Glutamatergic neuron (in vitro differentiated cells): ENCODE results near the gene GABRG3. TPM values are rescaled to one million over a fixed set of nuclear protein-coding genes. Genes with fewer than 3 reads are reported as not detected.

Source experiments
- DNase-seq: peaks from one replicate; pipeline ENCODE4 v3.0.0; 2022
- H3K27ac Mint-ChIP-seq: one replicate; pipeline ENCODE4 v1.8.0; 2020; ENCODE audit warnings: mild to moderate bottlenecking, mixed read lengths, inconsistent platforms; ENCODE audit not compliant: unreplicated experiment
- H3K27me3 Mint-ChIP-seq: one replicate; pipeline ENCODE4 v1.8.0; 2020; ENCODE audit warnings: mild to moderate bottlenecking, moderate library complexity, mixed read lengths, inconsistent platforms; ENCODE audit not compliant: unreplicated experiment
- H3K36me3 Mint-ChIP-seq: one replicate; pipeline ENCODE4 v1.8.0; 2020; ENCODE audit warnings: mild to moderate bottlenecking, mixed read lengths, inconsistent platforms; ENCODE audit not compliant: unreplicated experiment
- H3K4me1 Mint-ChIP-seq: one replicate; pipeline ENCODE4 v1.8.0; 2020; ENCODE audit warnings: mild to moderate bottlenecking, low read depth, mixed read lengths, inconsistent platforms; ENCODE audit not compliant: unreplicated experiment
- H3K4me3 Mint-ChIP-seq: one replicate; pipeline ENCODE4 v1.8.0; 2020; ENCODE audit warnings: mild to moderate bottlenecking, mixed read lengths, inconsistent platforms; ENCODE audit not compliant: unreplicated experiment
- H3K9me3 Mint-ChIP-seq: one replicate; pipeline ENCODE4 v1.8.0; 2020; ENCODE audit warnings: mild to moderate bottlenecking, moderate library complexity, mixed read lengths, inconsistent platforms; ENCODE audit not compliant: unreplicated experiment
- CTCF ChIP-seq: fragments of 200-600 bp; sonication (generic); IDR thresholded peaks from one replicate; pipeline ENCODE4 v1.5.0; 2021; ENCODE audit not compliant: partially characterized antibody, unreplicated experiment
- total RNA-seq: library from RNA; stranded (reverse); fragmentation: NEBNext Ultra II Directional; extraction: Animal tissue kit (Norgen Biotek cat#: 25700); gene quantifications from one replicate; pipeline ENCODE4 v1.2.1, GENCODE V29; 2021; ENCODE audit not compliant: unreplicated experiment

Gene GABRG3
- total RNA-seq, 1 donor from 2014 or later: 1.3 TPM

GRCh38 chr15:27512281-27513001 is 541.5 kb downstream of the GABRG3 start:
- TF ChIP-seq CTCF: no peak
- H3K9me3 Mint-ChIP-seq: peaks cover 5% of the 10 kb centered on the region
- no peak overlapping the region for H3K4me3 Mint-ChIP-seq
- H3K27ac Mint-ChIP-seq: no peak overlapping the region
- H3K4me1 Mint-ChIP-seq: no peaks in the 10 kb centered on the region
- no peak for DNase-seq
- H3K27me3 Mint-ChIP-seq: no peaks in the 10 kb centered on the region
- peaks cover 16% of the 10 kb centered on the region for H3K36me3 Mint-ChIP-seq

- no peak for DNase-seq
- Mint-ChIP-seq H3K27me3 (peaks cover 4% of the 10 kb centered on the region), H3K9me3 (peaks cover 4% of the 10 kb centered on the region), H3K36me3 (peaks cover 11% of the 10 kb centered on the region), H3K4me3 (no peak overlapping the region), H3K4me1 (no peaks in the 10 kb centered on the region), H3K27ac (no peak overlapping the region)
- TF ChIP-seq CTCF: no peak
Observed at GRCh38 chr15:27514526-27514925, 543.5 kb downstream of the GABRG3 start.

GRCh38 chr15:27527490-27528067 is 556.6 kb downstream of the GABRG3 start:
- Mint-ChIP-seq H3K27me3 (peaks cover 2% of the 10 kb centered on the region), H3K36me3 (peaks cover 21% of the 10 kb centered on the region), H3K4me1 (peaks cover 8% of the 10 kb centered on the region), H3K4me3 (no peak overlapping the region), H3K9me3 (peaks cover 3% of the 10 kb centered on the region), H3K27ac (no peak overlapping the region)
- no peak for DNase-seq
- peak; percentile 24 for TF ChIP-seq CTCF

GRCh38 chr15:27529399-27529798 is 558.4 kb downstream of the GABRG3 start:
- Mint-ChIP-seq H3K4me1 (peaks cover 8% of the 10 kb centered on the region), H3K4me3 (no peak overlapping the region), H3K27ac (no peak overlapping the region), H3K36me3 (peaks cover 14% of the 10 kb centered on the region), H3K9me3 (peaks cover 3% of the 10 kb centered on the region), H3K27me3 (peaks cover 4% of the 10 kb centered on the region)
- TF ChIP-seq CTCF: no peak
- no peak for DNase-seq

- TF ChIP-seq CTCF: no peak
- peaks cover 3% of the 10 kb centered on the region for H3K9me3 Mint-ChIP-seq
- H3K27ac Mint-ChIP-seq: no peak overlapping the region
- DNase-seq: no peak
- peaks cover 7% of the 10 kb centered on the region for H3K36me3 Mint-ChIP-seq
- H3K4me3 Mint-ChIP-seq: no peak overlapping the region
- H3K4me1 Mint-ChIP-seq: peaks cover 8% of the 10 kb centered on the region
- peaks cover 4% of the 10 kb centered on the region for H3K27me3 Mint-ChIP-seq
Observed at GRCh38 chr15:27530994-27531393, 560.0 kb downstream of the GABRG3 start.
